ENCODE data around the gene OMD.

The OMD gene

GRCh38 chr9:92406477-92406876 lies 17.8 kb downstream of the OMD start:
- H3K23ac ChIP-seq (ENCODE audit: low read length) = no peak overlapping the region
- no peaks in the 10 kb centered on the region for H3K79me2 ChIP-seq (ENCODE audit: control insufficient read depth, insufficient read depth, low read length, poor library complexity)
- no peaks in the 10 kb centered on the region for H3K4me1 ChIP-seq (ENCODE audit: control insufficient read depth in 1 of 2, insufficient read depth in 2 of 2, low read length in 2 of 2)
- no peak overlapping the region for H3K27ac ChIP-seq (ENCODE audit: low read depth, low read length)
- no peaks in the 10 kb centered on the region for H3K27me3 ChIP-seq (ENCODE audit: insufficient read depth, low read length)
- no peak overlapping the region for H3K18ac ChIP-seq (ENCODE audit: low read length)
- no CpG with 5 or more reads among the region's 3 CpGs for WGBS (ENCODE audit: extremely low coverage, insufficient coverage, insufficient read length)
- H3K4me3 ChIP-seq (ENCODE audit: low read depth, low read length) = no peak overlapping the region
- H3K4ac ChIP-seq (ENCODE audit: low read depth, low read length) = no peak overlapping the region
- H3K36me3 ChIP-seq (ENCODE audit: control insufficient read depth in 1 of 2, insufficient read depth in 2 of 2, low read length in 2 of 2) = no peaks in the 10 kb centered on the region
- H2AK5ac ChIP-seq (ENCODE audit: low read length) = no peak overlapping the region
- no peak overlapping the region for H3K14ac ChIP-seq (ENCODE audit: low read length)
- H4K8ac ChIP-seq (ENCODE audit: low read depth, low read length) = no peak overlapping the region
- H3K79me1 ChIP-seq (ENCODE audit: low read length) = no peaks in the 10 kb centered on the region
- no peak overlapping the region for H2BK120ac ChIP-seq (ENCODE audit: insufficient read depth, low read length, poor library complexity)
- no peak overlapping the region for H3K9ac ChIP-seq (ENCODE audit: low read length)
- DNase-seq = no peak
- no peak overlapping the region for H3K4me2 ChIP-seq (ENCODE audit: low read length)
- no peak overlapping the region for H2BK5ac ChIP-seq (ENCODE audit: low read depth, low read length, poor library complexity)
- no peak overlapping the region for H2AFZ ChIP-seq (ENCODE audit: insufficient read depth, low read length, poor library complexity)
- H4K91ac ChIP-seq (ENCODE audit: low read depth, low read length) = no peak overlapping the region
- no peaks in the 10 kb centered on the region for H3K9me3 ChIP-seq (ENCODE audit: insufficient read depth, low read depth, low read length)
- no peak overlapping the region for H2BK12ac ChIP-seq (ENCODE audit: low read length)
- no peak overlapping the region for H4K12ac ChIP-seq (ENCODE audit: low read depth, low read length)

- no peak overlapping the region for H2BK120ac ChIP-seq (ENCODE audit: insufficient read depth, low read length, poor library complexity)
- no peaks in the 10 kb centered on the region for H3K4me1 ChIP-seq (ENCODE audit: control insufficient read depth in 1 of 2, insufficient read depth in 2 of 2, low read length in 2 of 2)
- H3K9ac ChIP-seq (ENCODE audit: low read length) = no peak overlapping the region
- no peak overlapping the region for H4K8ac ChIP-seq (ENCODE audit: low read depth, low read length)
- DNase-seq = no peak
- no peaks in the 10 kb centered on the region for H3K9me3 ChIP-seq (ENCODE audit: insufficient read depth, low read depth, low read length)
- H3K14ac ChIP-seq (ENCODE audit: low read length) = no peak overlapping the region
- no peak overlapping the region for H3K27ac ChIP-seq (ENCODE audit: low read depth, low read length)
- H2AK5ac ChIP-seq (ENCODE audit: low read length) = no peak overlapping the region
- no peak overlapping the region for H3K23ac ChIP-seq (ENCODE audit: low read length)
- H2BK5ac ChIP-seq (ENCODE audit: low read depth, low read length, poor library complexity) = no peak overlapping the region
- no peak overlapping the region for H3K4ac ChIP-seq (ENCODE audit: low read depth, low read length)
- no peak overlapping the region for H2AFZ ChIP-seq (ENCODE audit: insufficient read depth, low read length, poor library complexity)
- no peaks in the 10 kb centered on the region for H3K36me3 ChIP-seq (ENCODE audit: control insufficient read depth in 1 of 2, insufficient read depth in 2 of 2, low read length in 2 of 2)
- no peaks in the 10 kb centered on the region for H3K79me2 ChIP-seq (ENCODE audit: control insufficient read depth, insufficient read depth, low read length, poor library complexity)
- H3K4me2 ChIP-seq (ENCODE audit: low read length) = no peak overlapping the region
- H2BK12ac ChIP-seq (ENCODE audit: low read length) = no peak overlapping the region
- no CpG with 5 or more reads among the region's 4 CpGs for WGBS (ENCODE audit: extremely low coverage, insufficient coverage, insufficient read length)
- H4K12ac ChIP-seq (ENCODE audit: low read depth, low read length) = no peak overlapping the region
- H3K4me3 ChIP-seq (ENCODE audit: low read depth, low read length) = no peak overlapping the region
- no peak overlapping the region for H4K91ac ChIP-seq (ENCODE audit: low read depth, low read length)
- no peaks in the 10 kb centered on the region for H3K79me1 ChIP-seq (ENCODE audit: low read length)
- no peak overlapping the region for H3K18ac ChIP-seq (ENCODE audit: low read length)
- H3K27me3 ChIP-seq (ENCODE audit: insufficient read depth, low read length) = no peaks in the 10 kb centered on the region
Observed at GRCh38 chr9:92405818-92406217, 18.5 kb downstream of the OMD start.

GRCh38 chr9:92404042-92404836 lies 20.0 kb downstream of the OMD start, which contains the start of gene OGN:
Gene OGN (minus strand): TSS chr9:92404578. CDS start chr9:92403407, 1,171 bp downstream.
- Histone ChIP-seq H2AFZ (ENCODE audit: insufficient read depth, low read length, poor library complexity) (no peak within 1 kb of the TSS), H3K23ac (ENCODE audit: low read length) (no peak within 1 kb of the TSS), H3K18ac (ENCODE audit: low read length) (no peak within 1 kb of the TSS), H3K79me2 (ENCODE audit: control insufficient read depth, insufficient read depth, low read length, poor library complexity) (no peaks in the 10 kb centered on the region), H3K4me1 (ENCODE audit: control insufficient read depth in 1 of 2, insufficient read depth in 2 of 2, low read length in 2 of 2) (no peaks in the 10 kb centered on the region), H4K8ac (ENCODE audit: low read depth, low read length) (no peak within 1 kb of the TSS), H3K79me1 (ENCODE audit: low read length) (no peaks in the 10 kb centered on the region), H3K36me3 (ENCODE audit: control insufficient read depth in 1 of 2, insufficient read depth in 2 of 2, low read length in 2 of 2) (no peaks in the 10 kb centered on the region), H3K27me3 (ENCODE audit: insufficient read depth, low read length) (no peaks in the 10 kb centered on the region), H2BK120ac (ENCODE audit: insufficient read depth, low read length, poor library complexity) (no peak within 1 kb of the TSS), H3K4me2 (ENCODE audit: low read length) (no peak within 1 kb of the TSS), H3K4me3 (ENCODE audit: low read depth, low read length) (no peak within 1 kb of the TSS), H2AK5ac (ENCODE audit: low read length) (no peak within 1 kb of the TSS), H3K4ac (ENCODE audit: low read depth, low read length) (no peak within 1 kb of the TSS), H3K14ac (ENCODE audit: low read length) (no peak within 1 kb of the TSS), H3K9ac (ENCODE audit: low read length) (no peak within 1 kb of the TSS), H2BK12ac (ENCODE audit: low read length) (no peak within 1 kb of the TSS), H3K27ac (ENCODE audit: low read depth, low read length) (no peak within 1 kb of the TSS), H4K91ac (ENCODE audit: low read depth, low read length) (no peak within 1 kb of the TSS), H4K12ac (ENCODE audit: low read depth, low read length) (no peak within 1 kb of the TSS), H2BK5ac (ENCODE audit: low read depth, low read length, poor library complexity) (no peak within 1 kb of the TSS), H3K9me3 (ENCODE audit: insufficient read depth, low read depth, low read length) (no peaks in the 10 kb centered on the region)
- DNase-seq = no peak
- WGBS (ENCODE audit: extremely low coverage, insufficient coverage, insufficient read length) = no CpG with 5 or more reads among the region's 5 CpGs

GRCh38 chr9:92402826-92403745 lies 21.2 kb downstream of the OMD start:
- H3K9ac ChIP-seq (ENCODE audit: low read length) = no peak overlapping the region
- H4K8ac ChIP-seq (ENCODE audit: low read depth, low read length) = no peak overlapping the region
- H3K4me3 ChIP-seq (ENCODE audit: low read depth, low read length) = no peak overlapping the region
- H3K4me1 ChIP-seq (ENCODE audit: control insufficient read depth in 1 of 2, insufficient read depth in 2 of 2, low read length in 2 of 2) = no peaks in the 10 kb centered on the region
- no peak overlapping the region for H3K18ac ChIP-seq (ENCODE audit: low read length)
- no peak overlapping the region for H3K23ac ChIP-seq (ENCODE audit: low read length)
- no peak overlapping the region for H2BK12ac ChIP-seq (ENCODE audit: low read length)
- no peak overlapping the region for H4K12ac ChIP-seq (ENCODE audit: low read depth, low read length)
- no peaks in the 10 kb centered on the region for H3K79me2 ChIP-seq (ENCODE audit: control insufficient read depth, insufficient read depth, low read length, poor library complexity)
- H3K79me1 ChIP-seq (ENCODE audit: low read length) = no peaks in the 10 kb centered on the region
- no peak overlapping the region for H3K4ac ChIP-seq (ENCODE audit: low read depth, low read length)
- H3K9me3 ChIP-seq (ENCODE audit: insufficient read depth, low read depth, low read length) = no peaks in the 10 kb centered on the region
- no CpG with 5 or more reads among the region's 5 CpGs for WGBS (ENCODE audit: extremely low coverage, insufficient coverage, insufficient read length)
- H4K91ac ChIP-seq (ENCODE audit: low read depth, low read length) = no peak overlapping the region
- no peak overlapping the region for H2BK120ac ChIP-seq (ENCODE audit: insufficient read depth, low read length, poor library complexity)
- H3K14ac ChIP-seq (ENCODE audit: low read length) = no peak overlapping the region
- H2BK5ac ChIP-seq (ENCODE audit: low read depth, low read length, poor library complexity) = no peak overlapping the region
- H2AFZ ChIP-seq (ENCODE audit: insufficient read depth, low read length, poor library complexity) = no peak overlapping the region
- H2AK5ac ChIP-seq (ENCODE audit: low read length) = no peak overlapping the region
- no peak overlapping the region for H3K27ac ChIP-seq (ENCODE audit: low read depth, low read length)
- no peaks in the 10 kb centered on the region for H3K27me3 ChIP-seq (ENCODE audit: insufficient read depth, low read length)
- no peaks in the 10 kb centered on the region for H3K36me3 ChIP-seq (ENCODE audit: control insufficient read depth in 1 of 2, insufficient read depth in 2 of 2, low read length in 2 of 2)
- no peak overlapping the region for H3K4me2 ChIP-seq (ENCODE audit: low read length)
- DNase-seq = no peak
